WERI-Rb-1 (cell line): ENCODE results near the gene NCKIPSD.
A peak's percentile ranks its signal among the peaks of the same experiment; 100 is the strongest.

Experiments
- DNase-seq: peaks from one replicate; pipeline ENCODE4 v3.0.0-alpha.2; 2020
- H3K27ac ChIP-seq: fragments of 250-450 bp; sonication (Bioruptor Pico); 2 replicates; pipeline ENCODE4 v1.5.1; 2020; ENCODE audit warnings: mild to moderate bottlenecking, moderate library complexity
- H3K27me3 ChIP-seq: fragments of 250-450 bp; sonication (Bioruptor Pico); 2 replicates; pipeline ENCODE4 v1.5.1; 2021; ENCODE audit warnings: mild to moderate bottlenecking, low read depth, moderate library complexity; ENCODE audit not compliant: insufficient read depth, severe bottlenecking
- H3K36me3 ChIP-seq: fragments of 250-450 bp; sonication (Bioruptor Pico); 2 replicates; pipeline ENCODE4 v1.5.1; 2020; ENCODE audit warnings: mild to moderate bottlenecking, moderate library complexity
- H3K4me3 ChIP-seq: 2 replicates; pipeline ENCODE4 v1.5.1; 2011; ENCODE audit warnings: low read depth, mild to moderate bottlenecking, control low read depth, low read length
- H3K9me3 ChIP-seq: fragments of 250-450 bp; sonication (Bioruptor Pico); 2 replicates; pipeline ENCODE4 v1.5.1; 2021; ENCODE audit warnings: mild to moderate bottlenecking, moderate library complexity; ENCODE audit not compliant: severe bottlenecking
- TF ChIP-seq, protein P1 (sequence below): IDR thresholded peaks from 2 replicates; pipeline ENCODE4 v1.5.1; 2011; ENCODE audit warnings: low read depth, mild to moderate bottlenecking, control low read depth, inconsistent platforms, low read length

NCKIPSD gene

DNA sequence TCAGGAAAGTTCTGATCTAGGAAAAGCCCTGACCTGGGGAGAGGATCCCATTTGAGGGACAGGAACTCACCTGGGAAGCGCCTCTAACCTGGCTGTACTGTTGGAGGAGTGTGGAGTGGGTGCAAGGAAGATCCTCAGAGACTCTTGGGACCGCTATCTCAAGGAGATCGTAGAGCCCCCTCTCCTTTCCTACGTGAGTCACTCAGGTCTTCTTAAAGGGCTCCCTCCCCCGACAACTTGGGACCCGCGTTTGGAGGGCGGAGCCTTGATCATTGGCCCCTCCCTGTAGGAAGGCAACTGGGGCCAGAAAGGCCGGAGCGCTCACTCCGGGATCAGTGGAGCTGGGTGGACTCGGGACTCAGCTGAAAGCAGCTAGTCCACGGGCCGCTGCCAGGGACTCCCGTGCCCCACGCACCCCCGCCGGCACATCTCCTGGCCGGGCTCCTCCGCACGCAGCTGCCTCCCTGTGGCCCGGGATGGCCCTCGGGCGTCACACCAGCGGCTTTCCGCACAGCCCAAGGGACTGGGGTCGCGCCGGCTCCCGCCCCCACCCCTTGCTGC is 51.0 kb downstream of the NCKIPSD start:
- Histone ChIP-seq H3K27me3 (no peaks in the 10 kb centered on the region), H3K4me3 (peak overlapping the region; percentile 54), H3K36me3 (peaks cover 49% of the 10 kb centered on the region), H3K27ac (peak overlapping the region; percentile 72), H3K9me3 (no peaks in the 10 kb centered on the region)
- DNase-seq: peak; percentile 79
- TF ChIP-seq, protein P1, sequence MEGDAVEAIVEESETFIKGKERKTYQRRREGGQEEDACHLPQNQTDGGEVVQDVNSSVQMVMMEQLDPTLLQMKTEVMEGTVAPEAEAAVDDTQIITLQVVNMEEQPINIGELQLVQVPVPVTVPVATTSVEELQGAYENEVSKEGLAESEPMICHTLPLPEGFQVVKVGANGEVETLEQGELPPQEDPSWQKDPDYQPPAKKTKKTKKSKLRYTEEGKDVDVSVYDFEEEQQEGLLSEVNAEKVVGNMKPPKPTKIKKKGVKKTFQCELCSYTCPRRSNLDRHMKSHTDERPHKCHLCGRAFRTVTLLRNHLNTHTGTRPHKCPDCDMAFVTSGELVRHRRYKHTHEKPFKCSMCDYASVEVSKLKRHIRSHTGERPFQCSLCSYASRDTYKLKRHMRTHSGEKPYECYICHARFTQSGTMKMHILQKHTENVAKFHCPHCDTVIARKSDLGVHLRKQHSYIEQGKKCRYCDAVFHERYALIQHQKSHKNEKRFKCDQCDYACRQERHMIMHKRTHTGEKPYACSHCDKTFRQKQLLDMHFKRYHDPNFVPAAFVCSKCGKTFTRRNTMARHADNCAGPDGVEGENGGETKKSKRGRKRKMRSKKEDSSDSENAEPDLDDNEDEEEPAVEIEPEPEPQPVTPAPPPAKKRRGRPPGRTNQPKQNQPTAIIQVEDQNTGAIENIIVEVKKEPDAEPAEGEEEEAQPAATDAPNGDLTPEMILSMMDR: no peak

DNA sequence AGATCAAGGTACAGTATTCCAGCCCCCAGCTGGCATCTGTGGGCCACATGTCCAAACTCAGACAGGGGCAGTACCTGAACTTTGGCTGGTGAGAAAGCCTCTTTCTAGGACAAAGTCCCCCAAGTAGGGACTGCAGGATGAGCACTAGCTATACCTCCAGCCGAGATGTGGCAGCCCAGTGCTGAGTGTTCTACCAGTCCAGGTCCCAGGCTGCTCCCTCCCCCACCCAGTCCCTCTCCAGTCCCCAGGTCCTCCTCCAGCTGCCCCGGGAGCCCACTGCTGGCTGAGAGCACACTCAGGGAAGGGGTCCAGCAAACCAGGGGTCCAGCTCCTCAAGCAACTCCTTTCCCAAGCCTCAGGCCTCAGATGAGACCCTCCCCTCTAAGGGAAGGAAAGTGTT is 52.0 kb downstream of the NCKIPSD start:
- no peaks in the 10 kb centered on the region for H3K9me3 ChIP-seq
- H3K27me3 ChIP-seq: no peaks in the 10 kb centered on the region
- H3K4me3 ChIP-seq: no peak overlapping the region
- H3K36me3 ChIP-seq: peaks cover 43% of the 10 kb centered on the region
- no peak for DNase-seq
- H3K27ac ChIP-seq: no peak overlapping the region
- TF ChIP-seq, protein P1: no peak

- H3K4me3 ChIP-seq: no peak overlapping the region
- peaks cover 43% of the 10 kb centered on the region for H3K36me3 ChIP-seq
- H3K27me3 ChIP-seq: no peaks in the 10 kb centered on the region
- no peak for DNase-seq
- H3K9me3 ChIP-seq: no peaks in the 10 kb centered on the region
- no peak overlapping the region for H3K27ac ChIP-seq
- TF ChIP-seq, protein P1: no peak
Measured at GRCh38 chr3:48633256-48633655, 52.5 kb downstream of the NCKIPSD start.

- peaks cover 37% of the 10 kb centered on the region for H3K36me3 ChIP-seq
- no peaks in the 10 kb centered on the region for H3K9me3 ChIP-seq
- no peak overlapping the region for H3K27ac ChIP-seq
- no peaks in the 10 kb centered on the region for H3K27me3 ChIP-seq
- TF ChIP-seq, protein P1: no peak
- H3K4me3 ChIP-seq: no peak overlapping the region
- no peak for DNase-seq
Measured at GRCh38 chr3:48631516-48632448, 53.9 kb downstream of the NCKIPSD start.

DNA sequence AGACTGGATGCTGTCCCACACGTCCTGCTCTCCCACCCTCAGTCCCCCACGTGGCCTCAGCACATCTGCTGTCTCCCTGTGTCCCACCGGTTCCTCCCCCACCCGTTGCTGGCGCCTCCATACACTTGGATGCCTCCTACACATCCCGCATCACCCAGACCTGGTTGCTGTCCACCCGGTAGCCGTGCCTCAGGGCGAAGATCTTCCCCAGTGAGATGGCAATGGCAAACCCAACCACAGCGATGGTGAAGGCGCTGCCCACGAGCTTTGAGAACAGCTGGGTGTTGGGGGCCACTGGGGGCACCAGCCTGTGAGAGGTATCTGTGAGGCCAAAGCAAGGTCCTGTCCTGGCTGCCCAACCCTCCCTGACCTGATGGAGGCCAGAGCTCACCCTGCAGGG is 54.9 kb downstream of the NCKIPSD start:
- no peak for DNase-seq
- Histone ChIP-seq H3K4me3 (no peak overlapping the region), H3K9me3 (no peaks in the 10 kb centered on the region), H3K27me3 (no peaks in the 10 kb centered on the region), H3K36me3 (peaks cover 30% of the 10 kb centered on the region), H3K27ac (no peak overlapping the region)
- TF ChIP-seq, protein P1: no peak
